Fibroblast of villous mesenchyme (primary cell): ENCODE data around the gene MARCHF5. TPM values are rescaled to one million over a fixed set of nuclear protein-coding genes. Genes with fewer than 3 reads are reported as not detected.

Experiments used
- DNase-seq: peaks from one replicate; pipeline ENCODE4 v3.0.0-alpha.2; 2010; ENCODE audit warnings: low read depth
- H3K4me3 ChIP-seq: 2 replicates; pipeline ENCODE4 v1.5.1; 2011; ENCODE audit warnings: low read depth, mild to moderate bottlenecking, low read length
- CTCF ChIP-seq: IDR thresholded peaks from 2 replicates; pipeline ENCODE4 v1.5.1; 2012; ENCODE audit warnings: low read depth, mild to moderate bottlenecking, low read length; ENCODE audit not compliant: insufficient read depth
- total RNA-seq: library from RNA; depleted of rRNA; stranded (reverse); fragments of >200 nt; gene quantifications from 2 replicates; pipeline ENCODE4 v1.2.3, GENCODE V29; 2012

Gene MARCHF5
- total RNA-seq, 1 donor = 13.4 TPM

- TF ChIP-seq CTCF = no peak
- DNase-seq = peak; percentile 14
- H3K4me3 ChIP-seq = no peak overlapping the region
Measured at GRCh38 chr10:92278996-92279696, 11.8 kb upstream of the MARCHF5 start.

GRCh38 chr10:92284112-92284704, 6.8 kb upstream of the MARCHF5 start:
- no peak overlapping the region for H3K4me3 ChIP-seq
- TF ChIP-seq CTCF = no peak
- peak; percentile 63 for DNase-seq

- peak overlapping the region; percentile 96 for H3K4me3 ChIP-seq
- TF ChIP-seq CTCF = no peak
- peak; percentile 38 for DNase-seq
Measured at GRCh38 chr10:92290076-92290836, 711 bp upstream of the MARCHF5 start.

GRCh38 chr10:92291616-92291865, 574 bp downstream of the MARCHF5 start:
- TF ChIP-seq CTCF = no peak
- H3K4me3 ChIP-seq = peak overlapping the region; percentile 96
- DNase-seq = no peak

GRCh38 chr10:92291921-92292845, 1.2 kb downstream of the MARCHF5 start:
- H3K4me3 ChIP-seq = peak overlapping the region; percentile 96
- TF ChIP-seq CTCF = peak; percentile 52
- DNase-seq = peak; percentile 51

- DNase-seq = no peak
- no peak for TF ChIP-seq CTCF
- H3K4me3 ChIP-seq = no peak overlapping the region
Measured at GRCh38 chr10:92298487-92298886, 7.5 kb downstream of the MARCHF5 start.
